Measurements from ENCODE around the gene TMC7.

The TMC7 gene

GRCh38 chr16:19104607-19105006 is 120.9 kb downstream of the TMC7 start:
- no peak for DNase-seq (ENCODE audit: low read depth, low spot score)
- no CpG with 5 or more reads among the region's 5 CpGs for WGBS (ENCODE audit: insufficient coverage, insufficient read length)
- H3K27ac ChIP-seq (ENCODE audit: low read length): no peak overlapping the region
- no peaks in the 10 kb centered on the region for H3K36me3 ChIP-seq (ENCODE audit: control insufficient read depth, insufficient read depth, low read length)
- H3K4me1 ChIP-seq (ENCODE audit: control insufficient read depth, insufficient read depth, low read length): no peaks in the 10 kb centered on the region
- H3K9me3 ChIP-seq (ENCODE audit: control insufficient read depth, insufficient read depth, low read length): no peaks in the 10 kb centered on the region; the same call in 1 of the 2 replicates
- no peak overlapping the region for H3K4me3 ChIP-seq (ENCODE audit: low read length)
- H3K27me3 ChIP-seq (ENCODE audit: control insufficient read depth, insufficient read depth, low read length): no peaks in the 10 kb centered on the region

- no peak for DNase-seq (ENCODE audit: low read depth, low spot score)
- H3K27me3 ChIP-seq (ENCODE audit: control insufficient read depth, insufficient read depth, low read length): no peaks in the 10 kb centered on the region
- H3K9me3 ChIP-seq (ENCODE audit: control insufficient read depth, insufficient read depth, low read length): no peaks in the 10 kb centered on the region
- no peak overlapping the region for H3K4me3 ChIP-seq (ENCODE audit: low read length)
- H3K36me3 ChIP-seq (ENCODE audit: control insufficient read depth, insufficient read depth, low read length): no peaks in the 10 kb centered on the region
- WGBS (ENCODE audit: insufficient coverage, insufficient read length): no CpG with 5 or more reads among the region's 6 CpGs
- H3K27ac ChIP-seq (ENCODE audit: low read length): no peak overlapping the region
- H3K4me1 ChIP-seq (ENCODE audit: control insufficient read depth, insufficient read depth, low read length): no peaks in the 10 kb centered on the region
Observed at GRCh38 chr16:19105131-19105530, 121.4 kb downstream of the TMC7 start.

DNA sequence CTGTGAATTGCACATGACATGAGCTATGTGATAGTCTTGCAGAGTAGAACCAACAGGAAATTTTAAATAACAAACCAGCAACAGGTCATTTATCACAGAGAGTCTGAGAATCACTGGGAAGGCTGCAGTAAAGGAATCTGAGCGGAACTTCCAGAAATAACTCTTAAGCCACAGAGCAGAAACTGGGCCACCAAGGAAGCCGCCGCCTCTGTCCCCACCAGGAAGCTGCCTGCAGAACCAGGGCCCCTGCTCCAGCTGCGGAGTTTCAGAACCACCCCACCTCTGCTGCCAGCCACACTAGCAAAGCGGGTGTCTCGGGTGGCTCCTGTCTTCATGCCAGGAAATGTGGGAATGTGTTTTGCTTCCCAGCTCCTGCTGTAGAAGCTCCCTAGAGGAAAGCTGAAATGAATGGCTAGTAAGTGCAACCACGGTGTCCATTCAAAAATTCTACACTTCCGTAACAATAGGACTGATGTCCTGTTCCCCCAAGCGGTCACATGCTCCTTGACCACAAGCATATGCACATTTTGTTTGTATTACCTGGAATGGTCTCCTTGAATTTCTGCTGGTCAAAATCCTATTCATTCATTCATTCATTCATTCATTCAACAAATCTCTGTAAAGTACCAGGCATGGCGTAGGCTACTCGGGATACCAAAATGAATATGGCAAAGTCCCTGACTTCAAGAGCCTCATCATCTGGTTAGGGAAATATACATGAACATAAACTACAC is 122.3 kb downstream of the TMC7 start:
- H3K36me3 ChIP-seq (ENCODE audit: control insufficient read depth, insufficient read depth, low read length): no peaks in the 10 kb centered on the region
- H3K9me3 ChIP-seq (ENCODE audit: control insufficient read depth, insufficient read depth, low read length): no peaks in the 10 kb centered on the region
- H3K27me3 ChIP-seq (ENCODE audit: control insufficient read depth, insufficient read depth, low read length): no peaks in the 10 kb centered on the region
- WGBS (ENCODE audit: insufficient coverage, insufficient read length): no CpG with 5 or more reads among the region's 11 CpGs
- no peaks in the 10 kb centered on the region for H3K4me1 ChIP-seq (ENCODE audit: control insufficient read depth, insufficient read depth, low read length)
- H3K4me3 ChIP-seq (ENCODE audit: low read length): no peak overlapping the region
- DNase-seq (ENCODE audit: low read depth, low spot score): no peak
- no peak overlapping the region for H3K27ac ChIP-seq (ENCODE audit: low read length)

GRCh38 chr16:19106625-19107020 is 122.9 kb downstream of the TMC7 start:
- no CpG with 5 or more reads among the region's 2 CpGs for WGBS (ENCODE audit: insufficient coverage, insufficient read length)
- Histone ChIP-seq H3K27ac (ENCODE audit: low read length) (no peak overlapping the region), H3K4me1 (ENCODE audit: control insufficient read depth, insufficient read depth, low read length) (no peaks in the 10 kb centered on the region)

GRCh38 chr16:19108409-19109287 is 124.9 kb downstream of the TMC7 start:
- WGBS (ENCODE audit: insufficient coverage, insufficient read length): no CpG with 5 or more reads among the region's 9 CpGs
- peaks cover 2% of the 10 kb centered on the region; the same call in 1 of the 2 replicates for H3K4me1 ChIP-seq (ENCODE audit: control insufficient read depth, insufficient read depth, low read length)
- no peak overlapping the region for H3K27ac ChIP-seq (ENCODE audit: low read length)

More at GRCh38 chr16:19106625-19107020, 122.9 kb downstream of the TMC7 start:
- H3K4me3 ChIP-seq (ENCODE audit: low read length): no peak overlapping the region
- H3K36me3 ChIP-seq (ENCODE audit: control insufficient read depth, insufficient read depth, low read length): no peaks in the 10 kb centered on the region
- no peak for DNase-seq (ENCODE audit: low read depth, low spot score)
- H3K9me3 ChIP-seq (ENCODE audit: control insufficient read depth, insufficient read depth, low read length): no peaks in the 10 kb centered on the region
- H3K27me3 ChIP-seq (ENCODE audit: control insufficient read depth, insufficient read depth, low read length): no peaks in the 10 kb centered on the region

GRCh38 chr16:19109288-19109664 is 125.5 kb downstream of the TMC7 start:
- Histone ChIP-seq H3K4me3 (ENCODE audit: low read length) (no peak overlapping the region), H3K9me3 (ENCODE audit: control insufficient read depth, insufficient read depth, low read length) (no peaks in the 10 kb centered on the region), H3K36me3 (ENCODE audit: control insufficient read depth, insufficient read depth, low read length) (no peaks in the 10 kb centered on the region), H3K27me3 (ENCODE audit: control insufficient read depth, insufficient read depth, low read length) (no peaks in the 10 kb centered on the region; the same call in 1 of the 2 replicates), H3K27ac (ENCODE audit: low read length) (no peak overlapping the region), H3K4me1 (ENCODE audit: control insufficient read depth, insufficient read depth, low read length) (peaks cover 2% of the 10 kb centered on the region; the same call in 1 of the 2 replicates)
- WGBS (ENCODE audit: insufficient coverage, insufficient read length): no CpG with 5 or more reads among the region's 4 CpGs
- no peak for DNase-seq (ENCODE audit: low read depth, low spot score)

More at GRCh38 chr16:19108409-19109287, 124.9 kb downstream of the TMC7 start:
- Histone ChIP-seq H3K27me3 (ENCODE audit: control insufficient read depth, insufficient read depth, low read length) (no peaks in the 10 kb centered on the region; the same call in 1 of the 2 replicates), H3K9me3 (ENCODE audit: control insufficient read depth, insufficient read depth, low read length) (no peaks in the 10 kb centered on the region), H3K4me3 (ENCODE audit: low read length) (no peak overlapping the region), H3K36me3 (ENCODE audit: control insufficient read depth, insufficient read depth, low read length) (no peaks in the 10 kb centered on the region)
- no peak for DNase-seq (ENCODE audit: low read depth, low spot score)

DNA sequence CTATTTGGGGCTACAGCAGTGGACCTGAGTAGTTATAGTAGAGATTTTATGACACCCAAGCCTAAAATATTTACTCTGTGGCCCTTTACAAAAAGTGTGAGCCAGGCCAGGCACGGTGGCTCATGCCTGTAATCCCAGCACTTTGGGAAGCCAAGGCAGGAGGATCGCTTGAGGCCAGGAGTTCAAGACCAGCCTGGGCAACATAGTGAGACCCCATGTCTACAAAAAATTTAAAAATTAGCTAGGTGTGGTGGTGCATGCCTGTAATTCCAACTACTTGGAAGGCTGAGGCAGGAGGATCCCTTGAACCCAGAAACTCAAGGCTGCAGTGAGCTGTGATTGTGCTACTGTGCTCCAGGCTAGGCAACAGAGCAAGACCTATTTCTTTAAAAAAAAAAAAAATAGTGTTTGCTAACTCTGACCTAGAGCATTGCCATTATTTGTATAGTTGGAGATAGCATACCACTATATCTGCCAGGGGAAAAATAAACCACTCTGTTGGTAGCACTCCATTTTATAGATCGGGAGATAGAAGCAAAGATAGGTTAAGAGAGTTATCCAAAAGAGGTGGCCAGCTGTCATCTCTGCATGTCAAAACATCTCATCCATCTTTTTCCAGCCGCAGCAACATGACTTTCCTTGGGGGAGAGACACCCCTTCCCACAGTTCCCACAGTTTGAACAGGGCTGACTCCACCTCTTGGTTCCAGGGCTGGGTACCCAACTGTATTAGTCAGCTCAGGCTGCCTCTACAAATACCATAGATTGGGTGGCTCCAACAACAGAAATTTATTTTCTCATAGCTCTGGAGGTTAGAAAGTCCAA is 127.0 kb downstream of the TMC7 start:
- no CpG with 5 or more reads among the region's 4 CpGs for WGBS (ENCODE audit: insufficient coverage, insufficient read length)
- Histone ChIP-seq H3K9me3 (ENCODE audit: control insufficient read depth, insufficient read depth, low read length) (no peaks in the 10 kb centered on the region), H3K4me3 (ENCODE audit: low read length) (no peak overlapping the region), H3K27ac (ENCODE audit: low read length) (no peak overlapping the region), H3K36me3 (ENCODE audit: control insufficient read depth, insufficient read depth, low read length) (no peaks in the 10 kb centered on the region), H3K4me1 (ENCODE audit: control insufficient read depth, insufficient read depth, low read length) (peaks cover 2% of the 10 kb centered on the region), H3K27me3 (ENCODE audit: control insufficient read depth, insufficient read depth, low read length) (peaks cover 3% of the 10 kb centered on the region; the same call in 1 of the 2 replicates)
- no peak for DNase-seq (ENCODE audit: low read depth, low spot score)

DNA sequence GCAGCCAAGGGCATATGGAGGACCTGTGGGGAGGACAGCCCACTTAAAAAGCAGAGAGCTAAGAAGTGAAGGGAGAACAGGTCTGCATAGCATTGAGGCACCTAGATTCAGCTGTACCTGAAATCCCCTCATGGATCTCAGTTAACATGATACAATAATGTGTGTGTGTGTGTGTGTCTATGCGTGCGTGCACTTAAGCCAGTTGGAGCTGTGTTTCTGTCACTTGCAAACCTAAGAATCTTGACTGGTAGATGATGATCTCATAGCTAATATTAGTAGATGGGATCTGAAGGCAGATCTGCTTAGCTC is 128.3 kb downstream of the TMC7 start:
- WGBS (ENCODE audit: insufficient coverage, insufficient read length): no CpG with 5 or more reads among the region's 2 CpGs

More for the DNA sequence above, 128.3 kb downstream of the TMC7 start:
- H3K36me3 ChIP-seq (ENCODE audit: control insufficient read depth, insufficient read depth, low read length): no peaks in the 10 kb centered on the region
- H3K27me3 ChIP-seq (ENCODE audit: control insufficient read depth, insufficient read depth, low read length): peaks cover 3% of the 10 kb centered on the region; the same call in 1 of the 2 replicates
- peaks cover 2% of the 10 kb centered on the region for H3K4me1 ChIP-seq (ENCODE audit: control insufficient read depth, insufficient read depth, low read length)
- no peak overlapping the region for H3K4me3 ChIP-seq (ENCODE audit: low read length)
- H3K27ac ChIP-seq (ENCODE audit: low read length): no peak overlapping the region
- H3K9me3 ChIP-seq (ENCODE audit: control insufficient read depth, insufficient read depth, low read length): no peaks in the 10 kb centered on the region
- DNase-seq (ENCODE audit: low read depth, low spot score): no peak
